Stimulated activated CD4-positive, alpha-beta T cell treated with anti-CD3 and anti-CD28 coated beads, Interleukin-4, amount 100 ng/mL, for 24 hours (primary cell): ENCODE measurements around the gene DUSP8.
A peak's percentile ranks its signal among the peaks of the same experiment; 100 is the strongest.
"Not testable (repeated sequence)": the region's sequence is repeated elsewhere in the genome, so short reads cannot be mapped to it uniquely, and the experiment has no call there.

ENCODE experiments used
- DNase-seq: peaks from one replicate; pipeline ENCODE4 v3.0.0-alpha.2; 2020

Gene DUSP8

DNA sequence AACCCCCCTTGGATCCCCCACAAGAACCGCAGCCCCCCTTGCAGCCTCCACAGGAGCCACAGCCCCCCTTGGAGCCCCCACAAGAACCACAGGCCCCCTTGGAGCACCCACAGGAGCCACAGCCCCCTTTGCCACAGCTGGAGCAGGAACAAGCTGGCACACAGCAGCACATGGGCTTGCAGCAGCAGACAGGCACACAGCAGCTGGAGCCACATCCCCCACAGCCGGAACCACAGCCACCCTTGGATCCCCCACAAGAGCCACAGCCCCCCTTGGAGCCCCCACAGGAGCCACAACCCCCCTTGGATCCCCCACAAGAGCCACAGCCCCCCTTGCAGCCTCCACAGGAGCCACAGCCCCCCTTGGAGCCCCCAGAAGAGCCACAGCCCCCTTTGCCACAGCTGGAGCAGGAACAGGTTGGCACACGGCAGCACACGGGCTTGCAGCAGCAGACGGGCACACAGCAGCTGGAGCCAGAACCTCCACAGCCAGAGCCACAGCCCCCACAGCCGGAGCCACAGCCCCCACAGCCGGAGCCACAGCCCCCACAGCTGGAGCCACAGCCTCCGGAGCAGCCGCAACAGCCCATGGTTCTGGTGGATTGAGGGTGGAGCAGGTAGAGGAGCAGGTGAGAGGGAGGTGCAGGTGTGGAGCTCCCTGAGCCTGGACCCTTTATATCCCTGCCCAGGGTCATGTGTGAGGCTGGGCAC, 12.7 kb upstream of the DUSP8 start, which contains the start of gene KRTAP5-1:
Gene KRTAP5-1 (minus strand): TSS at position 623 of the 710 bp plus-strand sequence. CDS start 34 bp downstream, at position 589.
- DNase-seq = not testable (repeated sequence)

DNA sequence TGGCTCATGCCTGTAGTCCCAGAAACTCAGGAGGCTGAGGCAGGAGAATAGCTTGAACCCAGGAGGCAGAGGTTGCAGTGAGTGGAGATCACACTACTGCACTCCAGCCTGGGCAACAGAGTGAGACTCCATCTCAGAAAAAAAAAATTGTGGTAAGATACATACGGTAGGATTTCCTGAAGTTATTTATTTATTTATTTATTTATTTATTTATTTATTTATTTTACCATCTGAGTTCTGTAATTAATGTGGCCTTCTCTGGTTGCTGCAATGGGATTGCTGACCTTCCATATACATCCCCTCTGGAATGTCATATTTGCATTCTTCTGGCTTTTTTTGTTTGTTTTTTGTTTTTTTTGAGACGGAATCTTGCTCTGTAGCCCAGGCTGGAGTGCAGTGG, 10.8 kb upstream of the DUSP8 start:
- not testable (repeated sequence) for DNase-seq

- no peak for DNase-seq
Observed at GRCh38 chr11:1581976-1582375, 9.9 kb upstream of the DUSP8 start.

- no peak for DNase-seq
Observed at GRCh38 chr11:1576825-1577224, 4.8 kb upstream of the DUSP8 start.

DNA sequence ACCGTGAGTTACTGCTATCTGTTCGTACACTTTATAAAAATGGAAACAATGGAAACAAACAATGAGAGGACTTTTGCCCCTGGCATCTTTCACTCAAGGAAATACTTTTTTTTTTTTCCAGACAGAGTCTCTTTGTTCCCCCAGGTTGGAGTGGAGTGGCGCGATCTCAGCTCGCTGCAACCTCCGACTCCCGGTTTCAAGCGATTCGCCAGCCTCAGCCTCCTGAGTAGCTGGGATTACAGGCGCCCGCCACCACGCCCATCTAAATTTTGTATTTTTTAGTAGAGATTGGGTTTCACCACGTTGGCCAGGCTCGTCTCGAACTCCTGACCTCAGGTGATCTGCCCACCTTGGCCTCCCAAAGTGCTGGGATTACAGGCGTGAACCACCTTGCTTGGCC, 3.7 kb upstream of the DUSP8 start:
- not testable (repeated sequence) for DNase-seq

GRCh38 chr11:1574933-1575242, 2.8 kb upstream of the DUSP8 start:
- DNase-seq = no peak

DNA sequence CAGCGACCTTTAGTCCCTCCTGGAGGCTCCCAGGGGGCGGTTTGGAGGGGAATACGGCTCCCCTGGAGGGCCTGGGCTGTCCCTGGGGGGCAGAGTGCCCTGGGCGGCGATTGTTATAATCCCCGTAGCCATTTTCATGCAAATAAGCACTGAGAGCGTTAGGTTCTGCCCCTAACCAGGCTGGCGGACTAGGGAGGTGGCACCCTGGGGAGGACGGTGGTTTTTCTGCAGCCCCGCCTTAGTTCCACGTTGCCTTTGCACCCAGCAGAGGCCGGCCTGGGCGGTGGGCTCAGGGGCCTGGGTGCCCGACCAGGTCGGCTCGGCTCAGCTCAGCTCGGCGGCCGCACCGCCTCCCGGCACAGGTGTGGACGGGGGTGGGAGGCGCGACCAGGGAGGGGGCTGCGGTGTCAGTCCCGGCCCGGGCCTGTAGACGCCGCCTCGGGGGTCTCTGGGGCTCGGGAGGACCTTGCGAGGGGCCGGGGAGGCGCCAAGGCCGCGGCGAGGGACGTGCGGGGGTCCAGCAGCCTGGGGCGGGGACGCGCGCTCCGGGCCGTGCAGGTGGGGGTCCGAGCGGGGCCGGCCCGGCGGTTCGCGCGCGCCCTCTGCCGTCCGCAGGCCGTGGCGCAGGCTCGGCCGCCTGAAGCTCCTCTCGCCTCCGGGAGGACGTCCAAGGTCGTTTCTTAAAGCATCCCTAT, 2.3 kb upstream of the DUSP8 start:
- peak; percentile 58 for DNase-seq

- no peak for DNase-seq
Observed at GRCh38 chr11:1573903-1574237, 1.8 kb upstream of the DUSP8 start.

GRCh38 chr11:1573077-1573902, 1.2 kb upstream of the DUSP8 start:
- DNase-seq = peak; percentile 34

GRCh38 chr11:1571760-1572196, 293 bp downstream of the DUSP8 start:
- no peak for DNase-seq

- DNase-seq = no peak
Observed at GRCh38 chr11:1570896-1571759, 943 bp downstream of the DUSP8 start.

GRCh38 chr11:1570531-1570895, 1.6 kb downstream of the DUSP8 start:
- no peak for DNase-seq

- no peak for DNase-seq
Observed at GRCh38 chr11:1570001-1570453, 2.0 kb downstream of the DUSP8 start.

DNA sequence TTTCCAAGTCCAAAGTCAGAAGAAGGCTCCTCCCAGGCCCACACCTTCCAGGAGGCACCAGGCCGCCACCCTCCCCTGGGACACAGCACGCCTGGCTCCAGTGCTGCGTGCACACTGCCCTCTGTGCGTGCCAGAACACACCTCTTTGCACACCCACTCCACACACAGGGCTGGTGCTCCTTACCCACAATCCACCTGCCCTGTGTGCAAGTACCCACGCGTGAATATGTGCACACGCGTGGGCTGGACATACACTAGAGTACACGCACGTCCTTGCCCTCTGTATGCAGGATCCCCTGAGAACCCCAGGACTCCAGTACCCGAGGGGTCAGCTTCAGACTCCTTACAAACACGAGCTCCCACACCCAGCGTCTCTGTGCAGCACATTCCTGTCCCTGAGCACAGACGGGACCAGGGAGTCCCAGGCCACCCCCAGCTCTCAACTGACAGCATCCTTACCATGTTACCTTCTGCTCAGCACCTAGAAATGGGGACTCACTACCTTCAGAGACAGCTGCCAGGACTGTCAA, 2.8 kb downstream of the DUSP8 start:
- no peak for DNase-seq

DNA sequence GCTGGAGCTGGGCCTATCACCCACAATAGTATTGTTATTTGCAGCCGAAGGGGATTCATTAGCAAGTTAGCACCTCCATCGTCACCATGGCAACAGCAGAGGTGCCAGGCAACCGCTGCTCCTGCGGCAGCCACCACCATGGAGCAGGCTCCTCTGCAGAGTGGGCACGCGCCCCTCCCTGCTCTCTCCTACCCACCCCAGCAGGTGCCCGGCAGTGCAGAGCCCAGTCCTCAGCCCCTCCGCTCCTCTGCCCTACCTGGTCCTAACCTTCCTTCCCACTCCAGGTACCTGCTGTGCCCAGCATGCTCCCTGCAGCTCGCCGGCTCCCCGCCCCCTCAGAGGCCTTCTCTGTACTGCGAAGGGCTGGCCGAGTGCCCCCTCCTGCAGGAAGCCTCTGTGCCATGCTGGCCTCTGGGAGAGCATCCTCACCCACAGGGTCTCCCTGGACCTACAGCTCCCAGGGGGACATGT, 3.6 kb downstream of the DUSP8 start:
- no peak for DNase-seq

DNA sequence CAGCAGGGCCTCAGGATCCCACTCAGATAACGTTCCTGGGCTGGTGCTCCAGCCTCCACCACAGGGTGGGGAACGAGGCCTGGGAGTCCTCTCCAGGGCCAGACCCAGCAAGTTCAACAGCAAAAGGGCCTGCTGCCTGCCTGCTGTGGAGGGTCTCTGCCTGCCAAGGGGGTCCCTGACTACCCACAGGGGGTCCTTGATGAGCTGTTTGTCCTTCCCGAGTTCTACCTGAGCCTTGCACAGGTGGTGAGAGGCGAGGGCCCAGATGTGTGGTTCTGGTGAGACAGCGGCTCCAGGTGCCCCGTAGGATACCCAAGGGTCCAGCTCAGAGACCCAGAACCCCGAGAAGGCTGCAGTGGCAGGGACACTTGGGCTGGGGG, 4.4 kb downstream of the DUSP8 start:
- DNase-seq = no peak

- no peak for DNase-seq
Observed at GRCh38 chr11:1567052-1567720, 4.9 kb downstream of the DUSP8 start.

GRCh38 chr11:1566381-1567051, 5.6 kb downstream of the DUSP8 start:
- DNase-seq = no peak

DNA sequence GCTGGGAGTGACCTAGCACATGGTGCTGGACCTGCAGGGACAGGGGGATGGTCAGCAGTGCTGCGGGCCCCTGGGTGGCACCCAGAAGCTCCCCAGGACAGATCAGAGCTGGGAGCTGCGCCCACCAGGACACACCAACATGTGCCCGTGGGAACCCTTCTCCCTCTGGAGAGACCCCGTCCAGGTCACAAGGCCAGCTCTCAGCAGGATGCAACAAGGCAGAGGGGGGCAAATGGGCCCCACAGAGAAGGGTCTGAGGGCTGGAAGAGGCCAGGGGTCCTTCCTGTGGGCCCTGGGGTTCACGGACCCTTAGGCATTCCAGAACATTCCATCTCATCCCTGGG, 6.2 kb downstream of the DUSP8 start:
- DNase-seq = no peak

- no peak for DNase-seq
Observed at GRCh38 chr11:1565173-1565903, 6.7 kb downstream of the DUSP8 start.
